ENCODE data around the gene DHH.

DHH gene

GRCh38 chr12:49055978-49056754 lies 38.4 kb downstream of the DHH start:
- DNase-seq (ENCODE audit: extremely low spot score): peak; percentile 86
- TF ChIP-seq CTCF (IDR thresholded peaks at IDR 0.05; ENCODE audit: control extremely low read depth, extremely low read depth, low read depth, missing control alignments): no peak
- POLR2A ChIA-PET: interaction anchor here (0.7 to 1.3 kb wide), 3 partner anchors 8 to 75 kb away, joined by 3 to 4 read pairs (median 3); partner anchors contain the start of gene TUBA1B
- CTCF ChIA-PET: interaction anchor here (1.1 to 4.0 kb wide), 8 partner anchors 8 to 59 kb away, joined by 3 to 30 read pairs (median 5); no protein-coding TSS in a partner anchor

GRCh38 chr12:49055092-49055491 lies 39.5 kb downstream of the DHH start:
- DNase-seq (ENCODE audit: extremely low spot score): no peak
- no peak for TF ChIP-seq CTCF (IDR thresholded peaks at IDR 0.05; ENCODE audit: control extremely low read depth, extremely low read depth, low read depth, missing control alignments)
- ChIA-PET CTCF (interaction anchor here (1.1 to 4.0 kb wide), 5 partner anchors 9 to 58 kb away, joined by 3 to 30 read pairs (median 4); no protein-coding TSS in a partner anchor), POLR2A (interaction anchor here (1.3 kb wide), 1 partner anchor 9 kb away, joined by 4 read pairs; no protein-coding TSS in a partner anchor)

- TF ChIP-seq CTCF (IDR thresholded peaks at IDR 0.05; ENCODE audit: control extremely low read depth, extremely low read depth, low read depth, missing control alignments): no peak
- DNase-seq (ENCODE audit: extremely low spot score): no peak
- CTCF ChIA-PET: interaction anchor here (1.1 to 4.0 kb wide), 4 partner anchors 9 to 40 kb away, joined by 3 to 30 read pairs (median 6); no protein-coding TSS in a partner anchor
- POLR2A ChIA-PET: interaction anchor here (1.3 kb wide), 1 partner anchor 9 kb away, joined by 4 read pairs; no protein-coding TSS in a partner anchor
Observed at GRCh38 chr12:49054524-49054923, 40.1 kb downstream of the DHH start.

- CTCF ChIA-PET: interaction anchor here (1.1 to 4.0 kb wide), 2 partner anchors 9 to 10 kb away, joined by 4 to 30 read pairs; no protein-coding TSS in a partner anchor
- DNase-seq (ENCODE audit: extremely low spot score): no peak
- no peak for TF ChIP-seq CTCF (IDR thresholded peaks at IDR 0.05; ENCODE audit: control extremely low read depth, extremely low read depth, low read depth, missing control alignments)
- POLR2A ChIA-PET: no interaction called here
Observed at GRCh38 chr12:49054096-49054495, 40.5 kb downstream of the DHH start.

GRCh38 chr12:49052451-49053208 lies 42.0 kb downstream of the DHH start:
- ChIA-PET POLR2A (no interaction called here), CTCF (interaction anchor here (1.0 to 4.0 kb wide), 3 partner anchors 8 to 199 kb away, joined by 3 to 30 read pairs (median 3); no protein-coding TSS in a partner anchor)
- no peak for TF ChIP-seq CTCF (IDR thresholded peaks at IDR 0.05; ENCODE audit: control extremely low read depth, extremely low read depth, low read depth, missing control alignments)
- DNase-seq (ENCODE audit: extremely low spot score): no peak

- POLR2A ChIA-PET: no interaction called here
- no peak for DNase-seq (ENCODE audit: extremely low spot score)
- CTCF ChIA-PET: interaction anchor here (1.0 to 1.3 kb wide), 2 partner anchors 8 to 199 kb away, joined by 3 read pairs; no protein-coding TSS in a partner anchor
- TF ChIP-seq CTCF (IDR thresholded peaks at IDR 0.05; ENCODE audit: control extremely low read depth, extremely low read depth, low read depth, missing control alignments): no peak
Observed at GRCh38 chr12:49051777-49052438, 42.7 kb downstream of the DHH start.
